Keratinocyte (primary cell): Measurements from ENCODE around the gene HMGCLL1.

ENCODE experiments used
- CTCF ChIP-seq, 3 experiments: IDR thresholded peaks in 1 of 3; conservative IDR thresholded peaks in 1 of 3; optimal IDR thresholded peaks in 1 of 3; 2 replicates in 2 of 3; 3 replicates in 1 of 3; pipeline versions ENCODE3 to v1.5.1; 2011; ENCODE audit warnings: low read length in 3 of 3, mild to moderate bottlenecking in 3 of 3, moderate library complexity in 2 of 3, control low read depth in 1 of 3, inconsistent platforms in 1 of 3; ENCODE audit not compliant: insufficient read depth in 2 of 3; ENCODE audit errors: extremely low read depth in 1 of 3
- EZH2 ChIP-seq: IDR thresholded peaks from one replicate; pipeline ENCODE4 v1.6.1; 2012; ENCODE audit warnings: inconsistent platforms, mild to moderate bottlenecking, low read length, moderate library complexity

DNA sequence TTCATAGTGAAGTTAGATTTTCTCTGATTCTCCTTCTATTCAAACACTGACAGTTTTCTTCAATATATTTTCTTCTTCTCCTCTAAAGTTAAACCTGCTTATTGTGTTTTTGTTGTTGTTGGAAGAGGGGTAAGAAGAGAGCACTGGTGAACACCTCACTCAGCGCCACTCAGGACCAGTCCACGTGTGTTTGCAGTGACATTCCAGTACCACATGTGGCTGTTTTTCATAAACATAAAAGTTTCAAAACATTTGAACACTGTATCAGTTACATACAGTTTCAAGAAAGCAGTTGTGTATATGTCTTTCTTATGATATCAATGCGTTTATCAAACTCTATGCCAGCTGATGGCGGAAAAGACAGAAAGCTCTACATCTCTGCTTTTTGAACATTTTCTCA lies 86.7 kb downstream of the HMGCLL1 start:
- no peak for TF ChIP-seq EZH2
- TF ChIP-seq CTCF (optimal IDR thresholded peaks at IDR 0.05 in 1 of 3, IDR thresholded peaks at IDR 0.05 in 1 of 3, conservative IDR thresholded peaks at IDR 0.05 in 1 of 3; ENCODE audit: extremely low read depth in 1 of 3, insufficient read depth in 2 of 3, low read length in 3 of 3) = no peak
